ENCODE measurements around the gene PMIS2.

DNA sequence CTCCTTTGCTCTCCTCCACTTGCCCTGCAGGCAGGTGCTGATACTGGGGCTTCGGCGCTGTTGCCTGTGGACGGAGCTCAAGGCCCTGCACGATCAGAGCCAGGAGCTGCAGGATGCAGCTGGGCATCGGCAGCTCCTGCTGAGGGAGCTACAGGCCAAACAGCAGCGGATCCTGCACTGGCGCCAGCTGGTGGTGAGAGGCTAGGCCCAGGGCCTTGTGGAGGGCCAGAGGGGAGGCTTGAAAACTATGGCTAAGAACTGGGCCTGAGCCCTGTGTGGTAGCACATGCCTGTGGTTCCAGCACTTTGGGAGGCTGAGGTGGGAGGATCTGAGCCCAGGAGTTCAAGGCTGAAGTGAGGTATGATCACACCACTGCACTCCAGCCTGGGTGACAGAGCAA lies 32.9 kb downstream of the PMIS2 start:
- TF ChIP-seq EZH2 (IDR thresholded peaks at IDR 0.05; ENCODE audit: insufficient read depth, poor library complexity, severe bottlenecking) (no peak), EZH2phosphoT487 (IDR thresholded peaks at IDR 0.05; ENCODE audit: insufficient read depth, low read depth) (no peak)
